Measurements from ENCODE around the gene KIF5C. TPM values are rescaled to one million over a fixed set of nuclear protein-coding genes. Genes with fewer than 3 reads are reported as not detected.

Gene KIF5C
- total and polyA plus RNA-seq, 4 donors, result 0.06 to 0.25 (median 0.14) TPM

DNA sequence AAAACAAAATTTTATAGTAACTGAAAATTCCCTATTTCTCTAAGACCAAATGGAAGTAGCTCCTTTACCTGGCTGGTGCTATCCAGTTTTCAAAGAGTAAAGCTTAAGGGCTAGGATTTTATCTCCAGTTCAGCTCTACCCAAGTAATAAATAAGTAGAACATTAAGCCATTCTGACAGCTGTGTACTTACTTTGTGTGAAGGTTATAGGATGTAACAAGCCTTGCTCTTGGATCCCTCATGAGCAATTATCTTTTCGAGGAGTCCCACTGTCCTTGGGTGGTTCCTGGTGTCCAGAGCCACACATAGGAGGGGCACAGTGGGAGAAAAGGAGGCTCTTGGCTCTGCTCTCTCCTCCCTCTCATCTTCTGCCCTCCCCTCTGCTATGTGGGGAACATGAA lies 45.5 kb downstream of the KIF5C start:
- WGBS, result 82% methylated on average over 1 of the region's 1 CpG
- Histone ChIP-seq H3K4me3 (ENCODE audit: low read depth in 1 of 3, low read length in 3 of 3) (no peak overlapping the region), H3K27me3 (ENCODE audit: control insufficient read depth in 4 of 4, insufficient read depth in 4 of 4, low read length in 3 of 4) (no peaks in the 10 kb centered on the region), H3K36me3 (ENCODE audit: control insufficient read depth in 4 of 4, insufficient read depth in 3 of 4, low read depth in 1 of 4, low read length in 3 of 4) (no peaks in the 10 kb centered on the region), H3K9me3 (ENCODE audit: control insufficient read depth in 4 of 4, low read length in 3 of 4) (peaks cover 4 to 9% (median 4%) of the 10 kb centered on the region in 4 donors), H3K9ac (ENCODE audit: low read depth in 1 of 2, low read length in 2 of 2) (no peak overlapping the region), H3K27ac (ENCODE audit: low read depth in 1 of 2, low read length in 2 of 2) (no peak overlapping the region), H3K4me1 (ENCODE audit: control insufficient read depth in 4 of 4, insufficient read depth in 4 of 4, low read length in 3 of 4) (no peaks in the 10 kb centered on the region)
- DNase-seq (ENCODE audit: low spot score), result no peak
- TF ChIP-seq ATF3 (IDR thresholded peaks at IDR 0.05), result no peak
- TF ChIP-seq HNF4G (IDR thresholded peaks at IDR 0.05), result no peak
- no peak for TF ChIP-seq RXRA (IDR thresholded peaks at IDR 0.05)
- no peak for TF ChIP-seq GABPA (IDR thresholded peaks at IDR 0.05 in 1 of 2, conservative IDR thresholded peaks at IDR 0.05 in 1 of 2)
- no peak for TF ChIP-seq NR2F2 (IDR thresholded peaks at IDR 0.05)
- TF ChIP-seq FOXA2 (IDR thresholded peaks at IDR 0.05), result no peak
- TF ChIP-seq, protein P1, sequence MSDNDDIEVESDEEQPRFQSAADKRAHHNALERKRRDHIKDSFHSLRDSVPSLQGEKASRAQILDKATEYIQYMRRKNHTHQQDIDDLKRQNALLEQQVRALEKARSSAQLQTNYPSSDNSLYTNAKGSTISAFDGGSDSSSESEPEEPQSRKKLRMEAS (IDR thresholded peaks at IDR 0.05), result no peak
- no peak for TF ChIP-seq YY1 (IDR thresholded peaks at IDR 0.05)

GRCh38 chr2:148922062-148922461 lies 47.0 kb downstream of the KIF5C start:
- Histone ChIP-seq H3K36me3 (ENCODE audit: control insufficient read depth in 4 of 4, insufficient read depth in 3 of 4, low read depth in 1 of 4, low read length in 3 of 4) (no peaks in the 10 kb centered on the region), H3K27ac (ENCODE audit: low read depth in 1 of 2, low read length in 2 of 2) (no peak overlapping the region), H3K9ac (ENCODE audit: low read depth in 1 of 2, low read length in 2 of 2) (no peak overlapping the region), H3K4me3 (ENCODE audit: low read depth in 1 of 3, low read length in 3 of 3) (no peak overlapping the region), H3K9me3 (ENCODE audit: control insufficient read depth in 4 of 4, low read length in 3 of 4) (peaks cover 4 to 9% (median 4%) of the 10 kb centered on the region in 4 donors), H3K27me3 (ENCODE audit: control insufficient read depth in 4 of 4, insufficient read depth in 4 of 4, low read length in 3 of 4) (no peaks in the 10 kb centered on the region), H3K4me1 (ENCODE audit: control insufficient read depth in 4 of 4, insufficient read depth in 4 of 4, low read length in 3 of 4) (no peaks in the 10 kb centered on the region)
- no peak for DNase-seq (ENCODE audit: low spot score)
- TF ChIP-seq, protein P2, sequence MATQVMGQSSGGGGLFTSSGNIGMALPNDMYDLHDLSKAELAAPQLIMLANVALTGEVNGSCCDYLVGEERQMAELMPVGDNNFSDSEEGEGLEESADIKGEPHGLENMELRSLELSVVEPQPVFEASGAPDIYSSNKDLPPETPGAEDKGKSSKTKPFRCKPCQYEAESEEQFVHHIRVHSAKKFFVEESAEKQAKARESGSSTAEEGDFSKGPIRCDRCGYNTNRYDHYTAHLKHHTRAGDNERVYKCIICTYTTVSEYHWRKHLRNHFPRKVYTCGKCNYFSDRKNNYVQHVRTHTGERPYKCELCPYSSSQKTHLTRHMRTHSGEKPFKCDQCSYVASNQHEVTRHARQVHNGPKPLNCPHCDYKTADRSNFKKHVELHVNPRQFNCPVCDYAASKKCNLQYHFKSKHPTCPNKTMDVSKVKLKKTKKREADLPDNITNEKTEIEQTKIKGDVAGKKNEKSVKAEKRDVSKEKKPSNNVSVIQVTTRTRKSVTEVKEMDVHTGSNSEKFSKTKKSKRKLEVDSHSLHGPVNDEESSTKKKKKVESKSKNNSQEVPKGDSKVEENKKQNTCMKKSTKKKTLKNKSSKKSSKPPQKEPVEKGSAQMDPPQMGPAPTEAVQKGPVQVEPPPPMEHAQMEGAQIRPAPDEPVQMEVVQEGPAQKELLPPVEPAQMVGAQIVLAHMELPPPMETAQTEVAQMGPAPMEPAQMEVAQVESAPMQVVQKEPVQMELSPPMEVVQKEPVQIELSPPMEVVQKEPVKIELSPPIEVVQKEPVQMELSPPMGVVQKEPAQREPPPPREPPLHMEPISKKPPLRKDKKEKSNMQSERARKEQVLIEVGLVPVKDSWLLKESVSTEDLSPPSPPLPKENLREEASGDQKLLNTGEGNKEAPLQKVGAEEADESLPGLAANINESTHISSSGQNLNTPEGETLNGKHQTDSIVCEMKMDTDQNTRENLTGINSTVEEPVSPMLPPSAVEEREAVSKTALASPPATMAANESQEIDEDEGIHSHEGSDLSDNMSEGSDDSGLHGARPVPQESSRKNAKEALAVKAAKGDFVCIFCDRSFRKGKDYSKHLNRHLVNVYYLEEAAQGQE (IDR thresholded peaks at IDR 0.05), result no peak
- WGBS, result 93% methylated on average over 5 of the region's 5 CpGs

DNA sequence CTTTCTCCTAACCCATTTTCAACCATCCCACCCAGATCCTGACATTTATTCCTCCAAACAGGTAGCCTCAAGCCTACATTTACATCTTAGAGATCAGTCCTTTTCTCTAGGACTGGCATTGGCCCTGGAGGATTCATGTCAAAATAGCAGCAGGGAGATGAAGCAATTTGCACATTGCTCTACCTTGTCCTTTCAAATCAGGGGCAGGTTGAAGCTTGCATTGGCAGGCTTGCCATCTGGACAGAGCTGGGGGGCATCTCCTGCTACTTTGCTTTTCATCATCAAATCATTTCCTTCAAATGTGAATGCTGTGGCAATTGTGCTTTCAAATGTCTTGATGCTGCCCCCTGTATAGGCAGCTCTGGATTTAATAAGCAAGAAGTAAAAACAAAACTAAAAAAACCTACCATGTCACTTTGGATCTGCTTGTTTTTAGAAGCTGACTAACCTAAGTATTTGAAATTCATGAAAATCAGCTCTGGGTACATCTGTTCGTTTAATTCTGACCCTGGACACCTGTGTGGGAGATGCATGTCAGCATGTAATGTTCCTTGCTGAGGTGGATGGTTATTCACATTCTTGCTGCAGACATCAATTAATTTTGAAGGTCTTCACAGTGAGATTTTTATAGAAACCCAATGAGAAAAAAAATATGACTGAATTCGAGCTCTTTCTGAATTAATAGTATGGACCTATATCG lies 47.9 kb downstream of the KIF5C start:
- Histone ChIP-seq H3K9me3 (ENCODE audit: control insufficient read depth in 4 of 4, low read length in 3 of 4) (peaks cover 4 to 9% (median 4%) of the 10 kb centered on the region in 4 donors), H3K9ac (ENCODE audit: low read depth in 1 of 2, low read length in 2 of 2) (no peak overlapping the region), H3K27me3 (ENCODE audit: control insufficient read depth in 4 of 4, insufficient read depth in 4 of 4, low read length in 3 of 4) (no peaks in the 10 kb centered on the region), H3K4me3 (ENCODE audit: low read depth in 1 of 3, low read length in 3 of 3) (no peak overlapping the region), H3K4me1 (ENCODE audit: control insufficient read depth in 4 of 4, insufficient read depth in 4 of 4, low read length in 3 of 4) (no peaks in the 10 kb centered on the region), H3K27ac (ENCODE audit: low read depth in 1 of 2, low read length in 2 of 2) (no peak overlapping the region), H3K36me3 (ENCODE audit: control insufficient read depth in 4 of 4, insufficient read depth in 3 of 4, low read depth in 1 of 4, low read length in 3 of 4) (no peaks in the 10 kb centered on the region)
- no peak for DNase-seq (ENCODE audit: low spot score)
- 81% methylated on average over 3 of the region's 3 CpGs for WGBS
- TF ChIP-seq ATF3 (IDR thresholded peaks at IDR 0.05), result no peak
- TF ChIP-seq JUND (IDR thresholded peaks at IDR 0.05), result no peak
- TF ChIP-seq RXRA (IDR thresholded peaks at IDR 0.05), result no peak
- TF ChIP-seq FOXA2 (IDR thresholded peaks at IDR 0.05), result no peak
- TF ChIP-seq, protein P2 (IDR thresholded peaks at IDR 0.05), result no peak
- TF ChIP-seq, protein P3, sequence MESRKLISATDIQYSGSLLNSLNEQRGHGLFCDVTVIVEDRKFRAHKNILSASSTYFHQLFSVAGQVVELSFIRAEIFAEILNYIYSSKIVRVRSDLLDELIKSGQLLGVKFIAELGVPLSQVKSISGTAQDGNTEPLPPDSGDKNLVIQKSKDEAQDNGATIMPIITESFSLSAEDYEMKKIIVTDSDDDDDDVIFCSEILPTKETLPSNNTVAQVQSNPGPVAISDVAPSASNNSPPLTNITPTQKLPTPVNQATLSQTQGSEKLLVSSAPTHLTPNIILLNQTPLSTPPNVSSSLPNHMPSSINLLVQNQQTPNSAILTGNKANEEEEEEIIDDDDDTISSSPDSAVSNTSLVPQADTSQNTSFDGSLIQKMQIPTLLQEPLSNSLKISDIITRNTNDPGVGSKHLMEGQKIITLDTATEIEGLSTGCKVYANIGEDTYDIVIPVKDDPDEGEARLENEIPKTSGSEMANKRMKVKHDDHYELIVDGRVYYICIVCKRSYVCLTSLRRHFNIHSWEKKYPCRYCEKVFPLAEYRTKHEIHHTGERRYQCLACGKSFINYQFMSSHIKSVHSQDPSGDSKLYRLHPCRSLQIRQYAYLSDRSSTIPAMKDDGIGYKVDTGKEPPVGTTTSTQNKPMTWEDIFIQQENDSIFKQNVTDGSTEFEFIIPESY (IDR thresholded peaks at IDR 0.05), result no peak
- TF ChIP-seq YY1 (IDR thresholded peaks at IDR 0.05), result no peak
- no peak for TF ChIP-seq SP1 (IDR thresholded peaks at IDR 0.05)
- no peak for TF ChIP-seq EGR1 (IDR thresholded peaks at IDR 0.05; ENCODE audit: low read depth in 2 of 2)
- no peak for TF ChIP-seq NR2F2 (IDR thresholded peaks at IDR 0.05)
- TF ChIP-seq, protein P1 (IDR thresholded peaks at IDR 0.05), result no peak
